GM19238 (cell line): ENCODE results near the gene CCDC85C.

Experiments
- DNase-seq: peaks from one replicate; pipeline ENCODE4 v3.0.0; 2011; ENCODE audit warnings: low spot score; ENCODE audit not compliant: insufficient read length

The CCDC85C gene

GRCh38 chr14:99541677-99542470, 62.1 kb downstream of the CCDC85C start:
- DNase-seq: no peak

GRCh38 chr14:99541211-99541610, 62.8 kb downstream of the CCDC85C start:
- no peak for DNase-seq

GRCh38 chr14:99540196-99541032, 63.6 kb downstream of the CCDC85C start:
- no peak for DNase-seq

- DNase-seq: no peak
Observed at GRCh38 chr14:99539491-99539890, 64.5 kb downstream of the CCDC85C start.

- DNase-seq: no peak
Observed at GRCh38 chr14:99538733-99539132, 65.3 kb downstream of the CCDC85C start.

- DNase-seq: no peak
Observed at GRCh38 chr14:99538275-99538674, 65.7 kb downstream of the CCDC85C start.

GRCh38 chr14:99537399-99537798, 66.6 kb downstream of the CCDC85C start:
- DNase-seq: no peak

GRCh38 chr14:99535908-99536778, 67.9 kb downstream of the CCDC85C start:
- DNase-seq: no peak

- DNase-seq: no peak
Observed at GRCh38 chr14:99535448-99535847, 68.6 kb downstream of the CCDC85C start.

GRCh38 chr14:99534863-99535262, 69.1 kb downstream of the CCDC85C start:
- no peak for DNase-seq

- no peak for DNase-seq
Observed at GRCh38 chr14:99534333-99534732, 69.7 kb downstream of the CCDC85C start.

GRCh38 chr14:99532310-99532709, 71.7 kb downstream of the CCDC85C start:
- no peak for DNase-seq

- no peak for DNase-seq
Observed at GRCh38 chr14:99531251-99532096, 72.5 kb downstream of the CCDC85C start.

- DNase-seq: no peak
Observed at GRCh38 chr14:99530407-99531155, 73.4 kb downstream of the CCDC85C start.

GRCh38 chr14:99529899-99530298, 74.1 kb downstream of the CCDC85C start:
- DNase-seq: no peak

GRCh38 chr14:99527427-99528076, 76.5 kb downstream of the CCDC85C start:
- no peak for DNase-seq

- DNase-seq: no peak
Observed at GRCh38 chr14:99527026-99527425, 77.0 kb downstream of the CCDC85C start.

- no peak for DNase-seq
Observed at GRCh38 chr14:99525699-99526080, 78.3 kb downstream of the CCDC85C start.
